GM12891 (cell line): Measurements from ENCODE around the gene JAG1.

Experiments used
- POLR2A ChIP-seq: IDR thresholded peaks from 2 replicates; pipeline ENCODE4 v1.6.1; 2011; ENCODE audit warnings: low read depth, low read length, control low read depth
- POLR2AphosphoS5 ChIP-seq: IDR thresholded peaks from 2 replicates; pipeline ENCODE4 v1.6.1; 2011; ENCODE audit warnings: low read depth, low read length, control low read depth
- SPI1 ChIP-seq: IDR thresholded peaks from 2 replicates; pipeline ENCODE4 v1.6.1; 2011; ENCODE audit warnings: low read depth, low read length, control low read depth

DNA sequence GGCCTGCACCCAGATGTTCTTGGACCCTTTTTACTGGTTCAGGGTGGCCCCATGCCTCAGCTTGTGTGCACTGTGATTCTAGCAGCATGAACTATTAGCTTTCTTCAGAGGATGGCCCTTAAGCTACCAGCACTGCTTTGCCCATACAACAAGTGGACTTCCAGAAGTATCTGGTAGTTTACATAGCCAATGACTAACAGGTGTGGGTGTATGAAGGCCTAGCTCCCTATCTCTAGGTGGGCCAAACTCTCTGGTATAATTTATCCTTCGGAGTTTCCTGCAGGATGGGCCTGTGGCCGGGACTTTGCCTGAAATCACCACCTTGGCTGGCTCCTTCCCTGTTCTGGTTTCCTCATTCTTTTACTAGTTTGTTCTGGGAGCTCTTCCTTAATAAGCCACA lies 26.1 kb upstream of the JAG1 start:
- TF ChIP-seq SPI1 (no peak), POLR2AphosphoS5 (no peak), POLR2A (no peak)
